A204.1 (cell line): ENCODE results near the gene TNIP1.

Experiments
- FAIRE-seq: peaks from 2 replicates; lab custom pipeline; 2012; peaks lifted over from hg19 to GRCh38; lab: Jason Lieb, UNC

The TNIP1 gene

GRCh38 chr5:151064916-151065499, 15.8 kb downstream of the TNIP1 start:
- FAIRE-seq: no peak

- no peak for FAIRE-seq
Observed at GRCh38 chr5:151063142-151063989, 17.5 kb downstream of the TNIP1 start.

GRCh38 chr5:151062405-151063141, 18.3 kb downstream of the TNIP1 start:
- FAIRE-seq: no peak

- no peak for FAIRE-seq
Observed at GRCh38 chr5:151060742-151061141, 20.1 kb downstream of the TNIP1 start.

GRCh38 chr5:151058891-151059489, 21.8 kb downstream of the TNIP1 start:
- no peak for FAIRE-seq

- no peak for FAIRE-seq
Observed at GRCh38 chr5:151058301-151058700, 22.5 kb downstream of the TNIP1 start.

GRCh38 chr5:151056379-151057325, 24.2 kb downstream of the TNIP1 start:
- FAIRE-seq: no peak

GRCh38 chr5:151055336-151055735, 25.5 kb downstream of the TNIP1 start:
- no peak for FAIRE-seq

GRCh38 chr5:151054709-151055108, 26.1 kb downstream of the TNIP1 start:
- no peak for FAIRE-seq

- FAIRE-seq: no peak
Observed at GRCh38 chr5:151053796-151054462, 26.9 kb downstream of the TNIP1 start.

- no peak for FAIRE-seq
Observed at GRCh38 chr5:151052836-151053235, 28.0 kb downstream of the TNIP1 start.

- FAIRE-seq: no peak
Observed at GRCh38 chr5:151051931-151052608, 28.8 kb downstream of the TNIP1 start.

GRCh38 chr5:151051066-151051930, 29.5 kb downstream of the TNIP1 start:
- no peak for FAIRE-seq

- FAIRE-seq: no peak
Observed at GRCh38 chr5:151048526-151048925, 32.3 kb downstream of the TNIP1 start.

GRCh38 chr5:151047814-151048425, 32.9 kb downstream of the TNIP1 start:
- FAIRE-seq: no peak

GRCh38 chr5:151042453-151043093, 38.3 kb downstream of the TNIP1 start:
- FAIRE-seq: no peak

GRCh38 chr5:151041577-151042268, 39.1 kb downstream of the TNIP1 start:
- no peak for FAIRE-seq

- no peak for FAIRE-seq
Observed at GRCh38 chr5:151040211-151040747, 40.6 kb downstream of the TNIP1 start.
